ENCODE measurements around the gene SUSD4. TPM values are rescaled to one million over a fixed set of nuclear protein-coding genes. Genes with fewer than 3 reads are reported as not detected.

The SUSD4 gene
- total RNA-seq, 2 donors from 2014 or later = 10.7 to 26.7 TPM

- no peak for TF ChIP-seq POLR2A (IDR thresholded peaks at IDR 0.05)
- 85% methylated on average over 6 of the region's 6 CpGs for WGBS
- H3K27ac ChIP-seq = no peak overlapping the region
- H3K36me3 ChIP-seq = no peaks in the 10 kb centered on the region
- no peaks in the 10 kb centered on the region for H3K9me3 ChIP-seq
- H3K4me3 ChIP-seq = no peak overlapping the region
- DNase-seq (ENCODE audit: low spot score) = no peak
- no peaks in the 10 kb centered on the region for H3K4me1 ChIP-seq (replicated peaks)
- intact Hi-C loops (cut with DNase I) = no loop called here
- H3K27me3 ChIP-seq (replicated peaks; ENCODE audit: insufficient read depth) = no peaks in the 10 kb centered on the region
Observed at GRCh38 chr1:223200903-223201302, 163.1 kb downstream of the SUSD4 start.

GRCh38 chr1:223199094-223199647 is 164.8 kb downstream of the SUSD4 start:
- H3K27ac ChIP-seq = no peak overlapping the region
- no peaks in the 10 kb centered on the region for H3K4me1 ChIP-seq (replicated peaks)
- WGBS = 50% methylated on average over 2 of the region's 2 CpGs
- H3K9me3 ChIP-seq = no peaks in the 10 kb centered on the region
- H3K27me3 ChIP-seq (replicated peaks; ENCODE audit: insufficient read depth) = no peaks in the 10 kb centered on the region
- intact Hi-C loops (cut with DNase I) = no loop called here
- no peak for DNase-seq (ENCODE audit: low spot score)
- no peaks in the 10 kb centered on the region for H3K36me3 ChIP-seq
- H3K4me3 ChIP-seq = no peak overlapping the region
- TF ChIP-seq POLR2AphosphoS5 (IDR thresholded peaks at IDR 0.05) (no peak), POLR2A (IDR thresholded peaks at IDR 0.05) (no peak)
- TF ChIP-seq, protein P1, sequence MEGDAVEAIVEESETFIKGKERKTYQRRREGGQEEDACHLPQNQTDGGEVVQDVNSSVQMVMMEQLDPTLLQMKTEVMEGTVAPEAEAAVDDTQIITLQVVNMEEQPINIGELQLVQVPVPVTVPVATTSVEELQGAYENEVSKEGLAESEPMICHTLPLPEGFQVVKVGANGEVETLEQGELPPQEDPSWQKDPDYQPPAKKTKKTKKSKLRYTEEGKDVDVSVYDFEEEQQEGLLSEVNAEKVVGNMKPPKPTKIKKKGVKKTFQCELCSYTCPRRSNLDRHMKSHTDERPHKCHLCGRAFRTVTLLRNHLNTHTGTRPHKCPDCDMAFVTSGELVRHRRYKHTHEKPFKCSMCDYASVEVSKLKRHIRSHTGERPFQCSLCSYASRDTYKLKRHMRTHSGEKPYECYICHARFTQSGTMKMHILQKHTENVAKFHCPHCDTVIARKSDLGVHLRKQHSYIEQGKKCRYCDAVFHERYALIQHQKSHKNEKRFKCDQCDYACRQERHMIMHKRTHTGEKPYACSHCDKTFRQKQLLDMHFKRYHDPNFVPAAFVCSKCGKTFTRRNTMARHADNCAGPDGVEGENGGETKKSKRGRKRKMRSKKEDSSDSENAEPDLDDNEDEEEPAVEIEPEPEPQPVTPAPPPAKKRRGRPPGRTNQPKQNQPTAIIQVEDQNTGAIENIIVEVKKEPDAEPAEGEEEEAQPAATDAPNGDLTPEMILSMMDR (IDR thresholded peaks at IDR 0.05) = no peak

GRCh38 chr1:223198628-223198965 is 165.4 kb downstream of the SUSD4 start:
- no peaks in the 10 kb centered on the region for H3K9me3 ChIP-seq
- DNase-seq (ENCODE audit: low spot score) = no peak
- H3K27me3 ChIP-seq (replicated peaks; ENCODE audit: insufficient read depth) = no peaks in the 10 kb centered on the region
- H3K4me1 ChIP-seq (replicated peaks) = no peaks in the 10 kb centered on the region
- no peak overlapping the region for H3K4me3 ChIP-seq
- intact Hi-C loops (cut with DNase I) = no loop called here
- WGBS = 88% methylated on average over 3 of the region's 3 CpGs
- no peak for TF ChIP-seq POLR2AphosphoS5 (IDR thresholded peaks at IDR 0.05)
- TF ChIP-seq, protein P1 (IDR thresholded peaks at IDR 0.05) = no peak
- TF ChIP-seq POLR2A (IDR thresholded peaks at IDR 0.05) = no peak
- H3K36me3 ChIP-seq = no peaks in the 10 kb centered on the region
- H3K27ac ChIP-seq = no peak overlapping the region

DNA sequence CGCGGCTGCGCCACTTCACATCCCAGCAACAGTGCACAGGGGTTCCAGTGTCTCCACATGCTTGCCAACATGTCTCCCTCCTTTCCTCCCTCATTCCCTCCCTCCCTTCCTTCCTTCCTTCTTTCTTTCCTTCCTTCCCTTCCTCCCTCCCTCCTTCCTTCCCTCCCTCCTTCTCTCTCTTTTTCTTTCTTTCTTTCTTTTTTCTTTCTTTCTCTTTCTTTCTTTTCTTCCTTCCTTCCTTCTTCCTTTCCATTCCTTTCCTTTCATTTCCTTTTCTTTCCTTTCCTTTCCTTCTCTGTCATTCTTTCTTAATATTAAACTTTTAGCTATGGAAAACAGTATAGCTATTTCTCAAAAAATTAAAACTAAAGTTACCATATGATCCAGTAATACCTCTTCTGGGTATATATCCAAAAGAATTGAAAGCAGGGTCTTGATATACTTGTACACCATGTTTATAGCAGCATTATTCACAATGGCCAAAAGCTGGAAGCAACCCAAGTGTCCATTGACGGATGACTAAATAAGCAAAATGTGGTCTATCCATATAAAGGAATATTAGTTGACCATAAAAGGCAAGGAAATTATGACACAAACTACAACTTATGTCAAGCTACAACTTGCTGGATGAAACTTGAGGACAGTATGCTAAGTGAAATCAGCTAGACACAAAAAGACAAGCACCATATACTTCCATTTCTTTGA is 165.9 kb downstream of the SUSD4 start:
- H3K4me1 ChIP-seq (replicated peaks) = no peaks in the 10 kb centered on the region
- no peaks in the 10 kb centered on the region for H3K9me3 ChIP-seq
- intact Hi-C loops (cut with DNase I) = no loop called here
- H3K36me3 ChIP-seq = no peaks in the 10 kb centered on the region
- no peaks in the 10 kb centered on the region for H3K27me3 ChIP-seq (replicated peaks; ENCODE audit: insufficient read depth)
- H3K27ac ChIP-seq = no peak overlapping the region
- 69% methylated on average over 4 of the region's 4 CpGs for WGBS
- no peak for DNase-seq (ENCODE audit: low spot score)
- H3K4me3 ChIP-seq = no peak overlapping the region
- TF ChIP-seq POLR2AphosphoS5 (IDR thresholded peaks at IDR 0.05) (no peak), POLR2A (IDR thresholded peaks at IDR 0.05) (no peak)
- TF ChIP-seq, protein P1 (IDR thresholded peaks at IDR 0.05) = no peak

DNA sequence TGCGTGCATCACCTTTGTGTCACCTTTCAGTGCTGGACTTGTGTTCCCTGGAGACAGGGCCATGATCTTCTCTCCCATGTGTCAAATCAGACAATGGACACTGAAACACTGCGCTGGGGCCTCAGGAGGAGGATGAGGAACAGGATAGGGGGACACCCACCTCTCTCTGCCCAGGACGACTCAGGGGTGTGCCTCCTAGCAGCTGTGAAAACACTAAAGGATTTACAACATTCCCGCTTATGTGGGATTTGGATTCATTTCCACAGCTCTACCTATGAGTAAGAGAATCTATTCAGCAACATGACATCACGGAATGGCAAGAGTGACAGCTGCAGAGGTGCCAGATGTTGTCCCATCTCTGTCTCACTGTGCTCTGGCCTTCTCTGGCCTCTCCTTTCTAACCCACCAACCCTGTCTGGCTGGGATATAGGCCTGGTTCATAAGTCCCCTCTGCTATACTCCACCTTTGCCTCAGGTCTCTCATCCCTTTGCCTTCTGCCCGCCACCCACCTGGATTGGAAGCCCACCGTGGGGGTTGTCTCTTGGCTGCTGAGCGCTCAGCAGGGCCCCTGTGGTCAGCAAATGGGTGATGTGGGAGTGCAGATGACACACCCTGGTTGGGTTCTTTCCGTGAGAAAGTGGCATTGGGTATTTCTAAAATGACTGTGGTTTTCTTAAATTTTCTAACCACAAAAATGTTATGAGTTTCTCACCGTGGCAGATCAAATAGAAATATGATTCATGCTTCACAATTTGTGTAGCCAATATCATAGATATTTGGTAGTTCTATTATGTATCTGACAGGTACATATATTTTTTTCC is 173.9 kb downstream of the SUSD4 start:
- Histone ChIP-seq H3K36me3 (no peaks in the 10 kb centered on the region), H3K4me1 (replicated peaks) (no peaks in the 10 kb centered on the region), H3K9me3 (no peaks in the 10 kb centered on the region), H3K27me3 (replicated peaks; ENCODE audit: insufficient read depth) (no peaks in the 10 kb centered on the region), H3K27ac (no peak overlapping the region), H3K4me3 (no peak overlapping the region)
- 54% methylated on average over 10 of the region's 10 CpGs for WGBS
- TF ChIP-seq POLR2AphosphoS5 (IDR thresholded peaks at IDR 0.05) (no peak), POLR2A (IDR thresholded peaks at IDR 0.05) (no peak)
- TF ChIP-seq, protein P1 (IDR thresholded peaks at IDR 0.05) = no peak
- intact Hi-C loops (cut with DNase I) = no loop called here
- no peak for DNase-seq (ENCODE audit: low spot score)

All from prostate gland (tissue), 2 donors.